Fibroblast of lung (primary cell): ENCODE data around the gene CLASP1.

Source experiments
- EZH2 ChIP-seq: IDR thresholded peaks from 2 replicates; pipeline ENCODE4 v1.5.1; 2012; ENCODE audit warnings: low read length, control low read depth, mild to moderate bottlenecking; ENCODE audit errors: missing control alignments
- TF ChIP-seq, protein P1 (sequence below), 2 donors: IDR thresholded peaks in 1 of 2; conservative IDR thresholded peaks in 1 of 2; 1 replicate in 1 of 2; 2 replicates in 1 of 2; pipeline ENCODE4 v1.5.1; 2011 to 2012; ENCODE audit warnings: low read length in 2 of 2, control low read depth in 1 of 2, inconsistent platforms in 1 of 2, low read depth in 1 of 2, mild to moderate bottlenecking in 1 of 2

DNA sequence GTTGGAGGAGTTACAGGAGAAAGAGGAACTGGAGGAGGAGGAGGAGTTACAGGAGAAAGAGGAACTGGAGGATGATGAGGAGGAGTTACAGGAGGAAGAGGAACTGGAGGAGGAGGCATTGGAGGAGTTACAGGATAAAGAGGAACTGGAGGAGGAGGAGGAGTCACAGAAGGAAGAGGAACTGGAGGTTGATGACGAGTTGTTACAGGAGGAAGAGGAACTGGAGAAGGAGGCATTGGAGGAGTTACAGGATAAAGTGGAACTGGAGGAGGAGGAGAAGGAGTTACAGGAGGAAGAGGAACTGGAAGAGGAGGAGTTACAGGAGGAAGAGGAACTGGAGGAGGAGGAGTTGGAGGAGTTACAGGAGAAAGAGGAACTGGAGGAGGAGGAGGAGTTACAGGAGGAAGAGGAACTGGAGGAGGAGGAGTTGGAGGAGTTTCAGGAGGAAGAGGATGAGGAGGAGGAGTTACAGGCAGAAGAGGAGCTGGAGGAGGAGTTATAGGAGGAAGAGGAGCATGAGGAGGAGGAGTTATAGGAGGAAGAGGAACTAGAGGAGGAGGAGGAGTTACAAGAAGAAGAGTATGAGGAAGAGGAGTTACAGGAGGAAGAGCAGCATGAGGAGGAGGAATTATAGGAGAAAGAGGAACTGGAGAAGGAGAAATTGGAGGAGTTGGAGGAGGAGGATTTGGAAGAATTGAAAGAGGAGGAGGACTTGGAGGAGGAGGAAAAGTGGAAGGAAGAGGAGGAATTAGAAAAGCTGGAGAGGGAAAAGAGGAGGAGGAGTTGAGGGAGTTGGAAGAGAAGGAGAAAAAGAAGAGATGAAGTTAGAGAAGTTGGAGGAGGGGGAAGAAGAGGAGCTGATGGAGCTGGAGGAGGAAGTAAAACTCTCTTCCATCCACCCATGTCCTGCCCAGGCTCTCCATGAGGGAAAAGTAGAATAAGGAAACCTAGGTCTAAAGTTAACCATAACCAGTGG lies 37.2 kb downstream of the CLASP1 start:
- TF ChIP-seq, protein P1, sequence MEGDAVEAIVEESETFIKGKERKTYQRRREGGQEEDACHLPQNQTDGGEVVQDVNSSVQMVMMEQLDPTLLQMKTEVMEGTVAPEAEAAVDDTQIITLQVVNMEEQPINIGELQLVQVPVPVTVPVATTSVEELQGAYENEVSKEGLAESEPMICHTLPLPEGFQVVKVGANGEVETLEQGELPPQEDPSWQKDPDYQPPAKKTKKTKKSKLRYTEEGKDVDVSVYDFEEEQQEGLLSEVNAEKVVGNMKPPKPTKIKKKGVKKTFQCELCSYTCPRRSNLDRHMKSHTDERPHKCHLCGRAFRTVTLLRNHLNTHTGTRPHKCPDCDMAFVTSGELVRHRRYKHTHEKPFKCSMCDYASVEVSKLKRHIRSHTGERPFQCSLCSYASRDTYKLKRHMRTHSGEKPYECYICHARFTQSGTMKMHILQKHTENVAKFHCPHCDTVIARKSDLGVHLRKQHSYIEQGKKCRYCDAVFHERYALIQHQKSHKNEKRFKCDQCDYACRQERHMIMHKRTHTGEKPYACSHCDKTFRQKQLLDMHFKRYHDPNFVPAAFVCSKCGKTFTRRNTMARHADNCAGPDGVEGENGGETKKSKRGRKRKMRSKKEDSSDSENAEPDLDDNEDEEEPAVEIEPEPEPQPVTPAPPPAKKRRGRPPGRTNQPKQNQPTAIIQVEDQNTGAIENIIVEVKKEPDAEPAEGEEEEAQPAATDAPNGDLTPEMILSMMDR (conservative IDR thresholded peaks at IDR 0.05 in 1 of 2, IDR thresholded peaks at IDR 0.05 in 1 of 2; ENCODE audit: low read depth in 1 of 2, low read length in 2 of 2): no peak
- no peak for TF ChIP-seq EZH2
